K562 (cell line): Measurements from ENCODE around the gene SEMA3C. TPM values are rescaled to one million over a fixed set of nuclear protein-coding genes. Genes with fewer than 3 reads are reported as not detected.

Experiments used
- ATAC-seq: fragments of 200-7000 bp; cut with Tn5 transposase; 3 replicates; pipeline ENCODE4 v1.9.1; 2020; ENCODE audit warnings: moderate library complexity
- BruUV-seq: library from RNA; stranded (reverse); fragments of 400-500 nt; replicated peaks from 2 replicates; lab custom pipeline; 2021; lab: Mats Ljungman, UMichigan
- CTCF ChIA-PET: fragments of 300-600 bp; formaldehyde crosslinking; extraction: SDS; loops from one replicate; lab custom pipeline; 2021; ENCODE audit warnings: low intra/inter-chr PET ratio; lab: Yijun Ruan, JAX
- POLR2A ChIA-PET: fragments of 300-600, 350-650 bp; sonication (Branson Sonifier 250); formaldehyde crosslinking; extraction: SDS; loops from one replicate; lab custom pipeline; 2021; ENCODE audit warnings: antibody characterized with exemption, inconsistent platforms; lab: Yijun Ruan, JAX
- DNase-seq, 4 experiments: peaks; one replicate each; pipeline versions ENCODE4 v3.0.0 to v3.0.0-alpha.2; 2011 to 2018; ENCODE audit warnings: low spot score in 3 of 4, mixed read lengths in 3 of 4; ENCODE audit errors: extremely low read depth in 1 of 4
- FAIRE-seq: peaks from 2 replicates; lab custom pipeline; 2011; peaks lifted over from hg19 to GRCh38; lab: Jason Lieb, UNC
- H2AFZ ChIP-seq: 2 replicates; pipeline ENCODE4 v1.6.0; 2011; ENCODE audit warnings: low read depth, low read length, control low read depth, inconsistent platforms
- H3K27ac ChIP-seq: fragments of 200-600 bp; 3 replicates; pipeline ENCODE4 v1.8.0; 2011; ENCODE audit warnings: low read depth, mild to moderate bottlenecking, control low read depth, inconsistent platforms, low read length, moderate library complexity, mixed read lengths; ENCODE audit errors: extremely low read depth
- H3K27me3 ChIP-seq, 2 experiments: fragments of 300-600 bp in 1 of 2; 2 replicates in 1 of 2; 3 replicates in 1 of 2; pipeline versions ENCODE4 v1.6.0 to v1.8.0; 2011; ENCODE audit warnings: inconsistent platforms in 2 of 2, low read length in 2 of 2, mild to moderate bottlenecking in 1 of 2, mixed read lengths in 1 of 2, moderate library complexity in 1 of 2; ENCODE audit not compliant: control insufficient read depth in 2 of 2, insufficient read depth in 2 of 2
- H3K36me3 ChIP-seq: fragments of 300-600 bp; 3 replicates; pipeline ENCODE4 v1.8.0; 2011; ENCODE audit warnings: mild to moderate bottlenecking, low read length, inconsistent platforms; ENCODE audit not compliant: control insufficient read depth, insufficient read depth
- H3K4me1 ChIP-seq, 2 experiments: fragments of 200-600 bp in 1 of 2; replicated peaks in 1 of 2; 2 replicates in 1 of 2; 3 replicates in 1 of 2; pipeline versions ENCODE4 v1.5.1 to v1.8.0; 2011; ENCODE audit warnings: inconsistent platforms in 2 of 2, low read length in 2 of 2, mild to moderate bottlenecking in 1 of 2, mixed read lengths in 1 of 2, moderate library complexity in 1 of 2; ENCODE audit not compliant: control insufficient read depth in 2 of 2, insufficient read depth in 2 of 2
- H3K4me2 ChIP-seq: 2 replicates; pipeline ENCODE4 v1.6.1; 2011; ENCODE audit warnings: low read length, control low read depth, inconsistent platforms, mixed read lengths; ENCODE audit not compliant: insufficient read depth
- H3K4me3 ChIP-seq: fragments of 200-600 bp; sonication (generic), shearing (Covaris generic); 2 replicates; pipeline ENCODE4 v1.5.1; 2016; ENCODE audit warnings: control low read depth, inconsistent platforms
- H3K79me2 ChIP-seq: fragments of 200-600 bp; 3 replicates; pipeline ENCODE4 v1.8.0; 2011; ENCODE audit warnings: low read length, inconsistent platforms; ENCODE audit not compliant: control insufficient read depth, insufficient read depth
- H3K9ac ChIP-seq, 2 experiments: 2 replicates each; pipeline versions ENCODE4 v1.6.0 to v1.6.1; 2011; ENCODE audit warnings: low read depth in 2 of 2, low read length in 2 of 2, control low read depth in 1 of 2, inconsistent platforms in 1 of 2, mild to moderate bottlenecking in 1 of 2, mixed read lengths in 1 of 2; ENCODE audit not compliant: insufficient read depth in 1 of 2
- H3K9me1 ChIP-seq: one replicate; pipeline ENCODE4 v1.6.0; 2011; ENCODE audit warnings: inconsistent platforms, mild to moderate bottlenecking, low read length, moderate library complexity; ENCODE audit not compliant: control insufficient read depth, insufficient read depth
- H3K9me3 ChIP-seq: replicated peaks from 2 replicates; pipeline ENCODE4 v1.5.1; 2011; ENCODE audit warnings: low read depth, low read length, inconsistent platforms; ENCODE audit not compliant: control insufficient read depth, insufficient read depth
- H4K20me1 ChIP-seq: replicated peaks from 2 replicates; pipeline ENCODE4 v1.6.1; 2011; ENCODE audit warnings: low read length, inconsistent platforms, mixed read lengths; ENCODE audit not compliant: control insufficient read depth, insufficient read depth
- ATF1 ChIP-seq, 2 experiments: fragments of 450-650 bp in 1 of 2; IDR thresholded peaks; 2 replicates each; pipeline ENCODE4 v1.6.1; 2016; ENCODE audit warnings: missing compliant biosample characterization in 1 of 2, missing genetic modification characterization in 1 of 2
- BACH1 ChIP-seq: fragments of 200-800 bp; sonication (Bioruptor generic); IDR thresholded peaks from 2 replicates; pipeline ENCODE4 v1.6.1; 2016; ENCODE audit warnings: missing genetic modification characterization, missing compliant biosample characterization
- ELK3 ChIP-seq: fragments of 450-650 bp; formaldehyde crosslinking; IDR thresholded peaks from 2 replicates; pipeline ENCODE4 v1.4.0; 2020; ENCODE audit warnings: mild to moderate bottlenecking
- HNRNPL ChIP-seq: fragments of 200-400 bp; formaldehyde crosslinking; IDR thresholded peaks from 2 replicates; pipeline ENCODE4 v1.6.1; 2017; ENCODE audit warnings: low read depth, mild to moderate bottlenecking, low read length
- JUNB ChIP-seq: fragments of 450-650 bp; formaldehyde crosslinking; conservative IDR thresholded peaks from 2 replicates; pipeline ENCODE4 v1.4.0; 2020; ENCODE audit warnings: mild to moderate bottlenecking
- JUND ChIP-seq, 2 experiments: IDR thresholded peaks; 2 replicates in 1 of 2; 3 replicates in 1 of 2; pipeline ENCODE4 v1.6.1; 2011; ENCODE audit warnings: borderline replicate concordance in 2 of 2, low read depth in 2 of 2, low read length in 2 of 2, improper control_type of control experiment in 1 of 2, missing biosample characterization in 1 of 2, missing genetic modification characterization in 1 of 2, missing genetic modification reagents in 1 of 2
- KAT8 ChIP-seq: fragments of 450-650 bp; IDR thresholded peaks from 2 replicates; pipeline ENCODE4 v1.6.1; 2016; ENCODE audit warnings: low read depth, mild to moderate bottlenecking
- SOX6 ChIP-seq: fragments of 450-650 bp; IDR thresholded peaks from 2 replicates; pipeline ENCODE4 v1.6.1; 2014; ENCODE audit warnings: mild to moderate bottlenecking
- STAT6 ChIP-seq: sonication (generic); formaldehyde crosslinking; IDR thresholded peaks from 2 replicates; pipeline ENCODE4 v1.8.1; 2023; ENCODE audit warnings: mild to moderate bottlenecking, missing genetic modification reagents
- SUPT5H ChIP-seq: fragments of 450-650 bp; IDR thresholded peaks from 2 replicates; pipeline ENCODE4 v1.6.1; 2016
- USF2 ChIP-seq: sonication (generic); formaldehyde crosslinking; IDR thresholded peaks from 2 replicates; pipeline ENCODE4 v1.5.0; 2020; ENCODE audit warnings: missing genetic modification reagents
- ZC3H8 ChIP-seq: fragments of 450-650 bp; IDR thresholded peaks from 2 replicates; pipeline ENCODE4 v1.6.1; 2017
- WGBS: fragments of 100-300 bp; shearing (Covaris generic); methylation state at CpG from one replicate; pipeline ENCODE4 v1.1.6; 2016; ENCODE audit warnings: low coverage, mixed read lengths; ENCODE audit not compliant: insufficient coverage; ENCODE audit errors: missing lambda C conversion rate; 5-methylcytosine and 5-hydroxymethylcytosine counted together
- in situ Hi-C: fragments of 300-500 bp; cut with MboI; formaldehyde crosslinking; loops from 4 replicates; pipeline ENCODE4 v1.15.0; 2018; ENCODE audit warnings: inconsistent platforms, mixed read lengths
- intact Hi-C: fragments of 100-400 bp; cut with micrococcal nuclease; formaldehyde crosslinking; loops from 2 replicates; pipeline ENCODE4 v1.14.2; 2022
- polyA plus RNA-seq, 8 experiments: library from polyadenylated mRNA; depleted of rRNA in 4 of 8; stranded (reverse) in 5 of 8; unstranded in 3 of 8; fragments of >200 nt; fragmentation: Nextera tagmentation in 2 of 8; fragmentation: Illumina TruSeq in 1 of 8; extraction: Ambion mirVana in 2 of 8; extraction: Trizol in 1 of 8; gene quantifications; 2 replicates each; pipeline versions ENCODE4 v1.2.1 to v1.2.3, GENCODE V29; 2011 to 2014; ENCODE audit warnings: inconsistent platforms in 1 of 8, missing spikeins in 1 of 8
- total RNA-seq, 7 experiments: library from RNA; depleted of rRNA in 6 of 7; stranded (reverse); fragments of >200 nt in 6 of 7; fragmentation: Illumina TruSeq in 2 of 7; extraction: Trizol in 2 of 7; gene quantifications; 2 replicates each; pipeline versions ENCODE4 v1.2.1 to v1.2.3, GENCODE V29; 2011 to 2021; ENCODE audit warnings: low replicate concordance in 1 of 7
- TF ChIP-seq, protein P1 (sequence below): sonication (generic); formaldehyde crosslinking; IDR thresholded peaks from 2 replicates; pipeline ENCODE4 v1.8.0; 2022; ENCODE audit warnings: missing genetic modification reagents, mild to moderate bottlenecking, borderline replicate concordance
- TF ChIP-seq, protein P2 (sequence below): sonication (generic); formaldehyde crosslinking; IDR thresholded peaks from 2 replicates; pipeline ENCODE4 v1.8.0; 2022; ENCODE audit warnings: missing genetic modification reagents, mild to moderate bottlenecking, borderline replicate concordance

Gene SEMA3C
- total and polyA plus RNA-seq, 9 of the 15 experiments (the other 6 are each of a cell fraction or from before 2014, with no cell fraction given): 0.04 to 0.36 (median 0.12) TPM; not detected in 3

DNA sequence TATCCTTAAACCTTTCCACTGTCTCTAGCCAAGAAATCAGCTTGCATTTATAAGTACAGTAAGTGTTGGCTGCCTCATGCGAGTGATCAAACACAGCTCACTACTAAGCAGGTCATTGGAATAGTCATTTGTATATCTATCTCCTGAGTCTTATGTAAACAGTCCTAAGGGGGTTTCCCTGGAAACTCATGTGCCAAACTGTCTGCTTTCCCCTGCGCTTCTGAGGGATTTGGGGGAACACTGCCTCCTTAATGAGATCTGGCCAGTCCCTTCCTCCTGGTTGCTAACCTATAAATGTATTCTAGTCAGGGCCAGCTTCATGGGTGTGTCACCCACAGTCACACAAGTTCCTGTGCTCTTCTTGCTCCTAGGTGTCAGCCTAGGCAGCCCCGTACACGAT lies 147.3 kb downstream of the SEMA3C start:
- no peaks in the 10 kb centered on the region for H3K79me2 ChIP-seq
- no TSS peak for BruUV-seq
- ATAC-seq (no peak), DNase-seq (no peak), FAIRE-seq (no peak)
- H3K27me3 ChIP-seq: no peaks in the 10 kb centered on the region
- H3K9me3 ChIP-seq: no peaks in the 10 kb centered on the region
- H3K4me1 ChIP-seq: no peaks in the 10 kb centered on the region
- H3K4me3 ChIP-seq: no peak overlapping the region
- no peak overlapping the region for H3K27ac ChIP-seq
- WGBS: 2% methylated on average over 4 of the region's 4 CpGs
- intact Hi-C loops (no loop called here), in situ Hi-C loops (no loop called here)
- no peaks in the 10 kb centered on the region for H3K9me1 ChIP-seq
- TF ChIP-seq SOX6 (no peak), STAT6 (CRISPR knock-in tag) (no peak), ELK3 (CRISPR knock-in tag) (no peak), JUNB (CRISPR knock-in tag) (no peak), ZC3H8 (no peak), KAT8 (no peak), JUND (IDR thresholded peaks at IDR 0.05; ENCODE audit: borderline replicate concordance, low read depth, low read length) (no peak), JUND (tag; IDR thresholded peaks at IDR 0.05; ENCODE audit: borderline replicate concordance, low read depth, low read length) (no peak), SUPT5H (no peak), HNRNPL (no peak), ATF1 (CRISPR knock-in tag; IDR thresholded peaks at IDR 0.05) (no peak), ATF1 (tag; IDR thresholded peaks at IDR 0.05) (no peak), USF2 (CRISPR knock-in tag) (no peak), BACH1 (no peak)
- TF ChIP-seq, protein P1, sequence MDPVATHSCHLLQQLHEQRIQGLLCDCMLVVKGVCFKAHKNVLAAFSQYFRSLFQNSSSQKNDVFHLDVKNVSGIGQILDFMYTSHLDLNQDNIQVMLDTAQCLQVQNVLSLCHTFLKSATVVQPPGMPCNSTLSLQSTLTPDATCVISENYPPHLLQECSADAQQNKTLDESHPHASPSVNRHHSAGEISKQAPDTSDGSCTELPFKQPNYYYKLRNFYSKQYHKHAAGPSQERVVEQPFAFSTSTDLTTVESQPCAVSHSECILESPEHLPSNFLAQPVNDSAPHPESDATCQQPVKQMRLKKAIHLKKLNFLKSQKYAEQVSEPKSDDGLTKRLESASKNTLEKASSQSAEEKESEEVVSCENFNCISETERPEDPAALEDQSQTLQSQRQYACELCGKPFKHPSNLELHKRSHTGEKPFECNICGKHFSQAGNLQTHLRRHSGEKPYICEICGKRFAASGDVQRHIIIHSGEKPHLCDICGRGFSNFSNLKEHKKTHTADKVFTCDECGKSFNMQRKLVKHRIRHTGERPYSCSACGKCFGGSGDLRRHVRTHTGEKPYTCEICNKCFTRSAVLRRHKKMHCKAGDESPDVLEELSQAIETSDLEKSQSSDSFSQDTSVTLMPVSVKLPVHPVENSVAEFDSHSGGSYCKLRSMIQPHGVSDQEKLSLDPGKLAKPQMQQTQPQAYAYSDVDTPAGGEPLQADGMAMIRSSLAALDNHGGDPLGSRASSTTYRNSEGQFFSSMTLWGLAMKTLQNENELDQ (CRISPR knock-in tag): no peak
- TF ChIP-seq, protein P2, sequence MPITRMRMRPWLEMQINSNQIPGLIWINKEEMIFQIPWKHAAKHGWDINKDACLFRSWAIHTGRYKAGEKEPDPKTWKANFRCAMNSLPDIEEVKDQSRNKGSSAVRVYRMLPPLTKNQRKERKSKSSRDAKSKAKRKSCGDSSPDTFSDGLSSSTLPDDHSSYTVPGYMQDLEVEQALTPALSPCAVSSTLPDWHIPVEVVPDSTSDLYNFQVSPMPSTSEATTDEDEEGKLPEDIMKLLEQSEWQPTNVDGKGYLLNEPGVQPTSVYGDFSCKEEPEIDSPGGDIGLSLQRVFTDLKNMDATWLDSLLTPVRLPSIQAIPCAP (CRISPR knock-in tag): no peak
- ChIA-PET POLR2A (interaction anchor here (0.5 kb wide), 1 partner anchor 688 kb away, joined by 4 read pairs; no protein-coding TSS in a partner anchor), CTCF (no interaction called here)
- no peak overlapping the region for H3K4me2 ChIP-seq
- H2AFZ ChIP-seq: no peak overlapping the region
- no peaks in the 10 kb centered on the region for H4K20me1 ChIP-seq
- no peaks in the 10 kb centered on the region for H3K36me3 ChIP-seq
- no peak overlapping the region for H3K9ac ChIP-seq
